NCI-H146 (cell line): ENCODE data around the gene LASP1.

Experiments used
- DNase-seq: peaks from one replicate; lab custom pipeline; 2025; lab: John Stamatoyannopoulos, UW

Gene LASP1

GRCh38 chr17:38870259-38871165 is 654 bp downstream of the LASP1 start:
- DNase-seq = peak; percentile 64

GRCh38 chr17:38871247-38872015 is 1.6 kb downstream of the LASP1 start:
- peak; percentile 37 for DNase-seq

- DNase-seq = no peak
Measured at GRCh38 chr17:38872027-38872511, 2.2 kb downstream of the LASP1 start.

DNA sequence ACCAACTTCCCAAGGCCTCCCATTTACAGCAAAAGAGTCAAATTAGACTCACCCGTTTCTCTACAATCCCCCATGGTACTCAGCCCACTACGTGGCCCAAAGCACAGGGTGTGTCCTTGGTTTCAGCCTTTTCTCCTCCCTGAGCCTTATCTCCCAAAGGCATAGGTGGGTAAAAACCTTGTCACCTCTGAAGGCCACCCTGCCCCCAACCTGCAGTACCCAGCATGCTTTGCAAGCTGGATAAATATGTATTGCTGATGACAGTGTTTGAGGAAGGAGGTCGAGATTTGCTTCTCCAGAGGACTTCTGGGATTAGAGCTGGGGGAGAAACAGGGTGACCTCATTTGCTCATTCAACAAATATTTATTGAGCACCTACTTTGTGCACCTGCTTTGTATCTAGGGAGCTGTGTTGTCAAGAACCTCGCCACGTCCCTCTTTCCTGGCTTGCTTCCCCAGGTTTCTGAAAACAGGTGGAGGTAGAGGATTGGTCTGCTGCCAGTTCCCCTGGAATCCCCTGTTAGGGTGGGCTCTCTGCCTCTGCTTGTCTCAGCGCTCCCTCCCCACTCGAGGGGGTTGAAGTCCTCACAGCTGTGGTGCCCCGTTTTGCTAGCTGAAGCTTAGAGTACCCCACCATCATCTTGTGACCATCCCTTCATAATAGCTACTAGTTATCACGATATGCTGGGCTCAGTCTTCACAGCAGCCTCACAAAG is 3.0 kb downstream of the LASP1 start:
- peak; percentile 10 for DNase-seq

- no peak for DNase-seq
Measured at GRCh38 chr17:38873640-38874380, 4.0 kb downstream of the LASP1 start.

- no peak for DNase-seq
Measured at GRCh38 chr17:38874505-38875400, 4.9 kb downstream of the LASP1 start.

- no peak for DNase-seq
Measured at GRCh38 chr17:38875477-38876075, 5.7 kb downstream of the LASP1 start.

GRCh38 chr17:38877130-38877851 is 7.4 kb downstream of the LASP1 start:
- DNase-seq = no peak

GRCh38 chr17:38879878-38880665 is 10.2 kb downstream of the LASP1 start:
- no peak for DNase-seq

DNA sequence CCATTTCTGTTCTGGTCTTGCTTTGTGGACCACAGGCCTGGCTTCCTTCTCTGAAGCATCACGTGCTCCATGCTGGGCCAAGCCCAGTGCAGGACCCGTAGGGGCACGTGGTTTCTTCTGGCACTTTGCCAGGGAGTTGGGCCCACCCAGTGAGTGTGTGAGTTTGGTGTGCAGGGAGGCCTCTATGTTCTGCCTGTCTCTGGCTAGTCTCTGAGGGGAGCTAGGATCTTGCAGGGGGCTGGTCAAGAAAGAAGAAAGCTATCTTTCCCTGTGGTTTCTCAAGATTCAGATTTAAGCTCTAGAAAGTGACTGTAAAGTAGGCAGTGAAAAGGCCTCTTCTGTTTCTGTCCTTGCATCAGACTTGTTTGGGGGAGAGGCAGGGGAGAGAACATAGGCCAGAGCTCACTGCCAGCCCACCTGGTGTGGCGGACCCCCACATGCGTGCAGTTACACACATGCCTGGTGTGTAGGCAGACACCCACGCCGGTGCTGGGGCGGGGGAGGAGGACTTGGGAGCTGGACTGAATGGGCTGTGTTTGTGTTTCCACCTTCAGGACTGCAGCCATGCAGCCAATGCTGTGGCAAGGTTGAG is 11.8 kb downstream of the LASP1 start:
- DNase-seq = no peak

- DNase-seq = no peak
Measured at GRCh38 chr17:38882870-38883269, 13.0 kb downstream of the LASP1 start.

GRCh38 chr17:38883592-38884526 is 14.0 kb downstream of the LASP1 start:
- DNase-seq = no peak

GRCh38 chr17:38885044-38885727 is 15.3 kb downstream of the LASP1 start:
- DNase-seq = no peak

DNA sequence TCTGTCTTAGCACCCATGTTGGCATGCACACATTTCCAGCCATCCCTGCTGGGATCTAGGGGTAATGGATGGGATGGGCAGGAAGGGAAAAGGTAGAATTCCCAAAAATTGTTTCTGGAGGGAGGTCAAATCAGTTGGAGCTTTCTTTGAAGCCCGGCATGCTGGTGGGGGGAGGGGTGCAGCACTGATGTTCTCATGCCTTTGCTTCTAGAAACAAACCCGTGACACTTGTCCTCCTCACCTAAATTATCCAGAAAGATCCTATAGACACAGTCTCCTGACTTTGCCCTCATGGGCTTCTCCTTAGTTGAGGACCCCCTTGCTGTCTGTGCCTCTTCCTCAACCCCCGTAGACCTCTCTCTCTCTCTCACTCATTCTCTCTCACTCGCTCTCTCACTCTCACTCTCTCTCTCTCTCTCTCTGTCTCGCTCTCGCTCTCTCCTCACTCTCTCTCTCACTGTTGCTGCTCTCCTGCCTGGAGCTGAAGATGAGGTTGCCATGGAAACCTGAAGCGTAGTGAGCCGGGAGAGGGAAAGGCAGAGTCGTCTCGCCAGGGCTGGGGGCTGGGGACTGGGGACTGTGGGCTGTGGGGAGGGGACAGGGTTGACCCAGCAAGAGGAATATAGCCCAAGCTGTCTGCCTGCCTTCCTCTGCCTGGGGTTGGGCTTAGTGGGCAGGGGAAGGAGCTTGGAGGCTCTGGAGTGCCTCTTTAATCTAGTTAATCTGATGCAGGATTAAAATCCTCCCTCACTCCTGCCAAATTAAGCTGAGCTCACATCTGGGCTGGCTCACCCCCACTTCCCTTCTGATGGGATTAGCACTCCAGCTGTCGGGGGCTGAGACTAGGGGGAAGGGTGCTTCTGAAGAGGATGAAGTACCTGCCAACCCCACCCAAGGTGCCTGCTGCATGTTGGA is 16.1 kb downstream of the LASP1 start:
- no peak for DNase-seq

GRCh38 chr17:38886643-38887010 is 16.8 kb downstream of the LASP1 start:
- no peak for DNase-seq
